HL-60 (cell line): ENCODE results near the gene ALKBH5.

Source experiments
- DNase-seq, 2 experiments: peaks; one replicate each; pipeline ENCODE4 v3.0.0-alpha.2; 2010 to 2020; ENCODE audit warnings: low read depth in 1 of 2, low spot score in 1 of 2
- H3K27ac ChIP-seq: fragments of 250-450 bp; sonication (Bioruptor Pico); replicated peaks from 2 replicates; pipeline ENCODE4 v1.5.1; 2020; ENCODE audit warnings: mild to moderate bottlenecking, moderate library complexity
- H3K27me3 ChIP-seq: fragments of 250-450 bp; sonication (Bioruptor Pico); 2 replicates; pipeline ENCODE4 v1.5.1; 2021; ENCODE audit warnings: mild to moderate bottlenecking, moderate library complexity; ENCODE audit not compliant: insufficient read depth, poor library complexity, severe bottlenecking
- H3K4me3 ChIP-seq: replicated peaks from 2 replicates; pipeline ENCODE4 v1.5.1; 2011; ENCODE audit warnings: mild to moderate bottlenecking, control low read depth, low read length; ENCODE audit not compliant: insufficient read depth
- CTCF ChIP-seq: IDR thresholded peaks from one replicate; pipeline ENCODE4 v1.5.1; 2011; ENCODE audit warnings: low read length, control low read depth, inconsistent platforms; ENCODE audit not compliant: insufficient read depth
- GABPA ChIP-seq: IDR thresholded peaks from 2 replicates; pipeline ENCODE4 v1.6.1; 2012; ENCODE audit warnings: low read depth
- POLR2AphosphoS5 ChIP-seq: IDR thresholded peaks from 2 replicates; pipeline ENCODE4 v1.6.1; 2012; ENCODE audit warnings: low read depth
- SPI1 ChIP-seq: IDR thresholded peaks from 2 replicates; pipeline ENCODE4 v1.6.1; 2012; ENCODE audit warnings: low read depth, mild to moderate bottlenecking, borderline replicate concordance
- TF ChIP-seq, protein P1 (sequence below): IDR thresholded peaks from 2 replicates; pipeline ENCODE4 v1.6.1; 2012; ENCODE audit warnings: low read depth; ENCODE audit not compliant: insufficient replicate concordance

Gene ALKBH5

GRCh38 chr17:18205861-18206260, 22.2 kb downstream of the ALKBH5 start:
- no peak for TF ChIP-seq GABPA
- TF ChIP-seq, protein P1, sequence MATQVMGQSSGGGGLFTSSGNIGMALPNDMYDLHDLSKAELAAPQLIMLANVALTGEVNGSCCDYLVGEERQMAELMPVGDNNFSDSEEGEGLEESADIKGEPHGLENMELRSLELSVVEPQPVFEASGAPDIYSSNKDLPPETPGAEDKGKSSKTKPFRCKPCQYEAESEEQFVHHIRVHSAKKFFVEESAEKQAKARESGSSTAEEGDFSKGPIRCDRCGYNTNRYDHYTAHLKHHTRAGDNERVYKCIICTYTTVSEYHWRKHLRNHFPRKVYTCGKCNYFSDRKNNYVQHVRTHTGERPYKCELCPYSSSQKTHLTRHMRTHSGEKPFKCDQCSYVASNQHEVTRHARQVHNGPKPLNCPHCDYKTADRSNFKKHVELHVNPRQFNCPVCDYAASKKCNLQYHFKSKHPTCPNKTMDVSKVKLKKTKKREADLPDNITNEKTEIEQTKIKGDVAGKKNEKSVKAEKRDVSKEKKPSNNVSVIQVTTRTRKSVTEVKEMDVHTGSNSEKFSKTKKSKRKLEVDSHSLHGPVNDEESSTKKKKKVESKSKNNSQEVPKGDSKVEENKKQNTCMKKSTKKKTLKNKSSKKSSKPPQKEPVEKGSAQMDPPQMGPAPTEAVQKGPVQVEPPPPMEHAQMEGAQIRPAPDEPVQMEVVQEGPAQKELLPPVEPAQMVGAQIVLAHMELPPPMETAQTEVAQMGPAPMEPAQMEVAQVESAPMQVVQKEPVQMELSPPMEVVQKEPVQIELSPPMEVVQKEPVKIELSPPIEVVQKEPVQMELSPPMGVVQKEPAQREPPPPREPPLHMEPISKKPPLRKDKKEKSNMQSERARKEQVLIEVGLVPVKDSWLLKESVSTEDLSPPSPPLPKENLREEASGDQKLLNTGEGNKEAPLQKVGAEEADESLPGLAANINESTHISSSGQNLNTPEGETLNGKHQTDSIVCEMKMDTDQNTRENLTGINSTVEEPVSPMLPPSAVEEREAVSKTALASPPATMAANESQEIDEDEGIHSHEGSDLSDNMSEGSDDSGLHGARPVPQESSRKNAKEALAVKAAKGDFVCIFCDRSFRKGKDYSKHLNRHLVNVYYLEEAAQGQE, result no peak
- TF ChIP-seq SPI1, result no peak
- no peak for TF ChIP-seq CTCF
- no peak for TF ChIP-seq POLR2AphosphoS5
- DNase-seq, result no peak
- no peak overlapping the region for H3K27ac ChIP-seq
- H3K27me3 ChIP-seq, result no peaks in the 10 kb centered on the region
- no peak overlapping the region for H3K4me3 ChIP-seq

DNA sequence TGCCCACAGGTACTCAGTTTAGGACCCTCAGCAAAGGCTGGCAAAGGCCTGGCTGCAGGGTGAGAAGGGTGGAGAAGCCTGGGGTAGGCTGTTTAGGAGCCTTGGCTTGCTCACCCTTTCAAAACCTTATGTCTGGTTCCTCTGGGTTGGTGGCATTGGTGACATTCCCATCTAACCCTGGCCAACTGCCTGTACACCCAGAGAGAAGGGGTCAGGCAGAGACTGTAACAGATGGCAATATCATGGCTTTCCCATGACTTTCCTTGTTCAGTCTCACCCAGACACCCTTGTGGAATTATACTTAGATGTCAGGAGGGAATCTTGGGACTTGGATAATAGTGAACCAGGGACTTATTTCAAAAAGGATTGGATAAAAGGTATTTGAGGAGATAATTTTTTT, 23.3 kb downstream of the ALKBH5 start:
- Histone ChIP-seq H3K27me3 (no peaks in the 10 kb centered on the region), H3K4me3 (no peak overlapping the region), H3K27ac (no peak overlapping the region)
- no peak for TF ChIP-seq POLR2AphosphoS5
- no peak for TF ChIP-seq GABPA
- no peak for TF ChIP-seq CTCF
- no peak for TF ChIP-seq SPI1
- TF ChIP-seq, protein P1, result no peak
- no peak for DNase-seq

GRCh38 chr17:18208092-18208491, 24.5 kb downstream of the ALKBH5 start:
- Histone ChIP-seq H3K27me3 (no peaks in the 10 kb centered on the region), H3K27ac (no peak overlapping the region), H3K4me3 (no peak overlapping the region)
- no peak for DNase-seq
- no peak for TF ChIP-seq SPI1
- TF ChIP-seq POLR2AphosphoS5, result no peak
- TF ChIP-seq, protein P1, result no peak
- TF ChIP-seq CTCF, result no peak
- TF ChIP-seq GABPA, result no peak
